Measurements from ENCODE around the gene NOC4L. TPM values are rescaled to one million over a fixed set of nuclear protein-coding genes. Genes with fewer than 3 reads are reported as not detected.

Gene NOC4L
- total RNA-seq, 1 experiment from 2014 or later, result 29.8 TPM

- no peaks in the 10 kb centered on the region for H3K9me3 ChIP-seq (ENCODE audit: control insufficient read depth, insufficient read depth, low read depth, low read length)
- TF ChIP-seq SIN3A (IDR thresholded peaks at IDR 0.05; ENCODE audit: borderline replicate concordance, insufficient read depth, low read depth, low read length) (no peak), REST (IDR thresholded peaks at IDR 0.05; ENCODE audit: insufficient read depth in 1 of 2, low read depth in 2 of 2, low read length in 1 of 2) (no peak), POLR2AphosphoS5 (IDR thresholded peaks at IDR 0.05; ENCODE audit: low read depth, low read length) (no peak), CTCF (IDR thresholded peaks at IDR 0.05) (no peak), TCF7L2 (IDR thresholded peaks at IDR 0.05; ENCODE audit: low read depth, low read length) (no peak)
- H3K4me3 ChIP-seq (ENCODE audit: low read depth in 2 of 2, low read length in 2 of 2), result no peak overlapping the region
- no peaks in the 10 kb centered on the region for H3K4me1 ChIP-seq (ENCODE audit: control insufficient read depth, insufficient read depth, low read length)
- POLR2A ChIA-PET, result no interaction called here
- in situ Hi-C loops (cut with HindIII; ENCODE audit: low pct_unique_long_range_greater_than_20kb, low sequenced_read_pairs), result no loop called here
- no peaks in the 10 kb centered on the region for H3K27me3 ChIP-seq (ENCODE audit: control insufficient read depth, insufficient read depth, low read length)
- intact Hi-C loops (cut with micrococcal nuclease; ENCODE audit: unreplicated experiment), result loop anchor here (10.0 kb wide), 2 partner anchors 63 to 253 kb away; no protein-coding TSS in a partner anchor
- no TSS peak for BruUV-seq (replicated peaks)
- DNase-seq (ENCODE audit: low read depth, low spot score), result no peak
- ATAC-seq, result no peak
- no peak overlapping the region for H3K27ac ChIP-seq (ENCODE audit: low read length)
- no peaks in the 10 kb centered on the region for H3K36me3 ChIP-seq (ENCODE audit: control insufficient read depth, insufficient read depth, low read length)
- CTCF ChIA-PET, result no interaction called here
These were observed 7.6 kb downstream of the NOC4L start for GRCh38 chr12:132151766-132152410.

GRCh38 chr12:132152411-132152821 is 8.2 kb downstream of the NOC4L start:
- intact Hi-C loops (cut with micrococcal nuclease; ENCODE audit: unreplicated experiment) (loop anchor here (10.0 kb wide), 2 partner anchors 62 to 252 kb away; no protein-coding TSS in a partner anchor), in situ Hi-C loops (cut with HindIII; ENCODE audit: low pct_unique_long_range_greater_than_20kb, low sequenced_read_pairs) (no loop called here)
- no peak for ATAC-seq

More at GRCh38 chr12:132152411-132152821, 8.2 kb downstream of the NOC4L start:
- H3K4me3 ChIP-seq (ENCODE audit: low read depth in 2 of 2, low read length in 2 of 2), result no peak overlapping the region
- H3K9me3 ChIP-seq (ENCODE audit: control insufficient read depth, insufficient read depth, low read depth, low read length), result no peaks in the 10 kb centered on the region
- CTCF ChIA-PET, result no interaction called here
- TF ChIP-seq CTCF (IDR thresholded peaks at IDR 0.05), result no peak
- TF ChIP-seq REST (IDR thresholded peaks at IDR 0.05; ENCODE audit: insufficient read depth in 1 of 2, low read depth in 2 of 2, low read length in 1 of 2), result no peak
- TF ChIP-seq POLR2AphosphoS5 (IDR thresholded peaks at IDR 0.05; ENCODE audit: low read depth, low read length), result no peak
- TF ChIP-seq TCF7L2 (IDR thresholded peaks at IDR 0.05; ENCODE audit: low read depth, low read length), result no peak
- no peak for TF ChIP-seq SIN3A (IDR thresholded peaks at IDR 0.05; ENCODE audit: borderline replicate concordance, insufficient read depth, low read depth, low read length)
- no peaks in the 10 kb centered on the region for H3K36me3 ChIP-seq (ENCODE audit: control insufficient read depth, insufficient read depth, low read length)
- H3K27ac ChIP-seq (ENCODE audit: low read length), result no peak overlapping the region
- no peaks in the 10 kb centered on the region for H3K27me3 ChIP-seq (ENCODE audit: control insufficient read depth, insufficient read depth, low read length)
- BruUV-seq (replicated peaks), result no TSS peak
- no peaks in the 10 kb centered on the region for H3K4me1 ChIP-seq (ENCODE audit: control insufficient read depth, insufficient read depth, low read length)
- no peak for DNase-seq (ENCODE audit: low read depth, low spot score)
- POLR2A ChIA-PET, result no interaction called here
